C4-2B (cell line): ENCODE measurements around the gene RNF25.

Source experiments
- H3K27ac ChIP-seq: fragments of 450-650 bp; 2 replicates; pipeline ENCODE4 v1.5.1; 2017
- CTCF ChIP-seq: fragments of 450-650 bp; conservative IDR thresholded peaks from 2 replicates; pipeline ENCODE4 v1.5.1; 2017; ENCODE audit warnings: mild to moderate bottlenecking
- ZFX ChIP-seq: fragments of 450-650 bp; IDR thresholded peaks from 2 replicates; pipeline ENCODE4 v1.6.1; 2017

The RNF25 gene

GRCh38 chr2:218643751-218644310, 28.0 kb downstream of the RNF25 start:
- TF ChIP-seq ZFX (no peak), CTCF (no peak)
- no peak overlapping the region for H3K27ac ChIP-seq

GRCh38 chr2:218642786-218643185, 29.0 kb downstream of the RNF25 start:
- TF ChIP-seq ZFX (no peak), CTCF (no peak)
- H3K27ac ChIP-seq: no peak overlapping the region

- H3K27ac ChIP-seq: no peak overlapping the region
- TF ChIP-seq ZFX: no peak
- TF ChIP-seq CTCF: no peak
These were observed 29.6 kb downstream of the RNF25 start for GRCh38 chr2:218642121-218642656.

GRCh38 chr2:218638372-218638771, 33.4 kb downstream of the RNF25 start:
- no peak overlapping the region for H3K27ac ChIP-seq
- no peak for TF ChIP-seq CTCF
- no peak for TF ChIP-seq ZFX

- no peak overlapping the region for H3K27ac ChIP-seq
- TF ChIP-seq ZFX: no peak
- no peak for TF ChIP-seq CTCF
These were observed 36.1 kb downstream of the RNF25 start for GRCh38 chr2:218635719-218636118.

- no peak overlapping the region for H3K27ac ChIP-seq
- TF ChIP-seq ZFX (no peak), CTCF (no peak)
These were observed 40.0 kb downstream of the RNF25 start for GRCh38 chr2:218631837-218632236.

- H3K27ac ChIP-seq: no peak overlapping the region
- TF ChIP-seq CTCF: no peak
- TF ChIP-seq ZFX: no peak
These were observed 43.9 kb downstream of the RNF25 start for GRCh38 chr2:218627939-218628338.
